CD4-positive, alpha-beta T cell treated with Interleukin-4 for 4 hours (primary cell): ENCODE data around the gene KRT84.

ENCODE experiments used
- DNase-seq: peaks from one replicate; pipeline ENCODE4 v3.0.0-alpha.2; 2020

The KRT84 gene, protein sequence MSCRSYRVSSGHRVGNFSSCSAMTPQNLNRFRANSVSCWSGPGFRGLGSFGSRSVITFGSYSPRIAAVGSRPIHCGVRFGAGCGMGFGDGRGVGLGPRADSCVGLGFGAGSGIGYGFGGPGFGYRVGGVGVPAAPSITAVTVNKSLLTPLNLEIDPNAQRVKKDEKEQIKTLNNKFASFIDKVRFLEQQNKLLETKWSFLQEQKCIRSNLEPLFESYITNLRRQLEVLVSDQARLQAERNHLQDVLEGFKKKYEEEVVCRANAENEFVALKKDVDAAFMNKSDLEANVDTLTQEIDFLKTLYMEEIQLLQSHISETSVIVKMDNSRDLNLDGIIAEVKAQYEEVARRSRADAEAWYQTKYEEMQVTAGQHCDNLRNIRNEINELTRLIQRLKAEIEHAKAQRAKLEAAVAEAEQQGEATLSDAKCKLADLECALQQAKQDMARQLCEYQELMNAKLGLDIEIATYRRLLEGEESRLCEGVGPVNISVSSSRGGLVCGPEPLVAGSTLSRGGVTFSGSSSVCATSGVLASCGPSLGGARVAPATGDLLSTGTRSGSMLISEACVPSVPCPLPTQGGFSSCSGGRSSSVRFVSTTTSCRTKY

DNA sequence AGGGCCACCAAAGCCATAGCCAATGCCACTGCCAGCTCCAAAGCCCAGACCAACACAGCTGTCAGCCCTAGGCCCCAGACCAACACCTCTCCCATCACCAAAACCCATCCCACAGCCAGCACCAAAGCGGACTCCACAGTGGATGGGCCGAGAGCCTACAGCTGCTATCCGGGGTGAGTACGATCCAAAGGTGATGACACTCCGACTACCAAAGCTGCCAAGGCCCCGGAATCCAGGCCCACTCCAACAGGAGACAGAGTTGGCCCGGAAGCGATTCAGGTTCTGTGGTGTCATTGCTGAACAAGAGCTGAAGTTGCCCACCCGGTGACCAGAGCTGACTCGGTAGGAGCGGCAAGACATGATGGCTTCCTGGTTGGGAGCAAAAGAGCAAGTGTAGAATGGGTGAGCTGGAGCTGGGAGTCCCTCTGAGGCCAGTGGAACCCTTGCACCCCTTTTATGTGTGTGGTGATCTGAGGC is at the start of gene KRT84:
KRT84 (minus strand) TSS at position 427 of the 477 bp plus-strand sequence; CDS start at position 360, 67 bp downstream.
- no peak for DNase-seq

DNA sequence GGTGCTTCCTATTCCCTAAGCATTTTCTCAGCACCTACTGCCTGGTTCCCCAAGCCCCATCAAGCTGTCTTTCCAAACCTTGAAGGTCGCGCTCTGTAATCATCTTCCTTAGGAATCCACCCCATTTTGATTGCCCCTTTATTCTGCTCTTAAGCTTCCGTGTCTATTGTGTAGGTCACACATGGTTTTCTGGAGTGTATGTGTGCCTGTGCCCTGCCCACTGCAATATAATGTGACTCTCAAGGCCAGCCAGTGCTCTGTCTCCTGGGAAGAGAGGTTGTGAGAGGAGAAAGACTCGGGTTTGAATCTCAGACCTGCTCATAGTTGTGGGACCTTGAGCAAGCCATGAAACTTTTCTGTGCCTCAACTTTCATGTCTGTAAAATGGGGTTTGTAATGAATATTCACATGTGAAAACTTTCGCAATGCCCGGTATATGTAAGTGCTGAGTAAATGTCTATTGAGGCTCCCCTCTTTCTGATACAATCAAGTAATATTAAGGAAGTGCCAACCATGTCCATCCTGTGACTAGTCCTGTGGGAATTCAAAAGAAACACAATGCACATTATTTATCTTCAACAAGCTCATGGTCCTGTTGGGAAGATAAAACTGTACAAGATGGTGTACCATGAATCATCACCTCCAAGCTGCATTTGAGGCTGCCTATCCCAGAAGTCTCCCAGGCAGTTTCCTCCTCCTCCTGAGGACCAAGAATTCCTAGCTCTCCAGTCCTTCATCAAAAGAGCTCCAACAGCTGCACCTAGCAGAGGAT is 49.5 kb upstream of the KRT84 start:
- DNase-seq = no peak

DNA sequence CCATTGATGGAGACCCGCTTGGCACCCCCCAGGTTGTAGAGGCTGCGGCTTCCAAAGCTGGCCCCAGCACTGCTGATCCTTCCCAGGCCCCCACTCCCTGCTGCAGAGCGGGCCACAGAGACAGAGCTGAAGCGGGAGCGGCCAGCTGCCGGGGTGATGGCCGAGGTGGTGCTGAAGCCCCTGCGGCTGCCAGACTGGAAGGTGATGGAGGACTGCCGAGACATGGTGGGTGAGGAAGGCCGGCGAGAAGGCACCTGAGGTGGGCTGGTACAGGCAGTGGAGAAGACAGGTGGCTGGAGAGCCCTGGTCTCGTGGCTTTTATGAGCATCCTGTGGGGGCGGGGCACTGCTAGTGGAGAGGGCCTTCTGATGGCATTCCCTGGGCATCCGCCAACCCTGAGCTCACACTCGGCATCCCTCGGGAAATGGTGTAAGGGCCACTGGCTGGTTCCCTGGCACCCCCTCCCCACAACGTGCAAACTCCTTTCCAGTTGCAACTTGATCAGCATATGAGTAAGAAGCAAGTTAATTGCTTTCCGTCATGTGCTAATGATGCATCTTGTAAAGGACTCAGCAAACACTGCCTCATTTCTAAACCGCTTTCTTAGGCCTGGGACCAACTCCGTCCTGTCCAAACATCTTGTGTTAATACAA is 48.8 kb upstream of the KRT84 start, which contains the start of gene KRT75:
KRT75 (minus strand) TSS at position 291 of the 653 bp plus-strand sequence; CDS start at position 224, 67 bp downstream.
- DNase-seq = no peak

DNA sequence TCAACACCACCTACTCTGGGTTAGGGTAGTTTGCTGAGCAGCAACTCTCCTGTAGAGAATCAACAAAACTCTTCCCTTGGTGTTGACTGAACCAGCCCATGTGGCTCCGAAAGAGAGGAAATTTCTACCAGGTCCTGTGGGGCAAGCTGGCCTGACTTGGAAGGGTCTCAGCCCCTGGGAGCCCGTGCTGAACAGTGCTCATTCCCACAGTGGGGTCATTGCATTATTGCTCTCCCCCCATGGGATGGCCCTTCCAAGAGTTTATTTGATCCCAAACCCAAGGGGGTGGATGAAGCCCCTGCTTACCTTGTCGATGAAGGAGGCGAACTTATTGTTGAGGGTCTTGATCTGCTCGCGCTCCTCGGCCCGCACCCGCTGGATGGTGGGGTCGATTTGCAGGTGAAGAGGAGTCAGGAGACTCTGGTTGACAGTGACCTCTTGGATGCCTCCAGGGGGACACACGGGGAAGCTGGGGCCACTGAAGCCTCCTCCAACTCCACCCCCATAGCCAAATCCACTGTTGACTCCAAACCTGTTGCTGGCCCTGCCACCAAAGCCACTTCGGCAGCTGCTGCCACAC is 48.1 kb upstream of the KRT84 start:
- DNase-seq = no peak

DNA sequence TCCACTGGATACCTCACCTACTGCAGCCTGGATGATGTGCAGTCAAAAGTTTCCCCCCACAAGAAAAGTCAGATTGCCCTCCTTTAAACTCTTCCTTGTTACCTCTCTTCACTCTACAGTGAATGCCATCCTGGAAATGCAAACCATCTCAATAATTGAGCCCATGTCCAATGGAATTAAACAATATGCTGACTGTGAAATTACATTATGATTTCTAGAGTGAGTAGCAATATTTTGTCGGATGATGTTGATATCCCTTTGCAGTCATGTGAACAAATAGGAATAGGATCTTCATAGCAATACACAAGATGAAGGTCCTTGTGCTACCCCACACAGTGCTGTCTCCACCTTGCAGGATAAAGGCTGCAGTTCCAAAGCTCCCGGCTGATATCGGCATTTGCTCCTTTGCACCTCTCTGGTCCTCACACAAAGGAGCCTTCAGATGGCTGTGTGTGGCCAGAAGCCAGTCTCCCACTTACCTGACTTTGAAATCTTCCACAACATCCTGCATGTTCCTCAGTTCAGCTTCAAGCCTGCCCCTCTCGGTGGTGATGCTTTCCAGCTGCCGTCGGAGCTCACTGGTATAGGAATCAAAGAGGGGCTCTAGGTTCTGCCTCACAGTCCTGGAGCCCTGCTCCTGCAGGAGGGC is 47.2 kb upstream of the KRT84 start:
- no peak for DNase-seq

DNA sequence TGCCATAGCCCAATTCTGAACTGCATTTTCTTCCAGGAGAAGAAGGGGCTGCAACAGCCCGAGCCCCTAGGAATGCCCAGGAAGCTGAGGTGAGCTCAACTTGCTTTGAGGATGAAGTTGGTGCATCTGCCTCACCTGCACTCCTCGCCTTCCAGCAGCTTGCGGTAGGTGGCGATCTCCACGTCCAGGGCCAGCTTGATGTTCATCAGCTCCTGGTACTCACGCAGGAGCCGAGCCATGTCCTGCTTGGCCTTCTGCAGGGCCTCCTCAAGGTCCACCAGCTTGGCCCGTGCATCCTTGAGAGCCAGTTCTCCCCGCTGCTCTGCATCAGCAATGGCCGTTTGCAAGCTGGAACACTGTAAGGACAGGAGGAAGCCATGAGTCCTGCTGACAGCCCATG is 42.7 kb upstream of the KRT84 start:
- no peak for DNase-seq

DNA sequence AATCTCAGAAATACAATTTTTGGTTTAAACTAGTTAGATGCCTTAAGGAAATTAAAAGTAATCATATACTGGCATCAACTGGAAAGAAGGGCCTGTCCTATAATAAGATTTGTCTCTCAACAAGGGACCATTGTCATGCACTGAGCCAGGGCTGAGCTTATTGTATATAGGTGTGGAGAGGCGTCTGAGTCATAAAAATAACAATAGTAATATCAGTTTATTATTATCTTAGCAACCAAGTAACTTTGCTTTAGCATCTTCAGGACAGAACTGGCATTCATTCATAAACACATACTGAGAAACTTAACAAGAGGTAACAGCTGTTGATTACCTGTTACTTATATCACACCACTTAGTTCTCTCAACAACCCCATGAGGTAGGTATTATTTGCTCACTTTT is 41.6 kb upstream of the KRT84 start:
- no peak for DNase-seq

DNA sequence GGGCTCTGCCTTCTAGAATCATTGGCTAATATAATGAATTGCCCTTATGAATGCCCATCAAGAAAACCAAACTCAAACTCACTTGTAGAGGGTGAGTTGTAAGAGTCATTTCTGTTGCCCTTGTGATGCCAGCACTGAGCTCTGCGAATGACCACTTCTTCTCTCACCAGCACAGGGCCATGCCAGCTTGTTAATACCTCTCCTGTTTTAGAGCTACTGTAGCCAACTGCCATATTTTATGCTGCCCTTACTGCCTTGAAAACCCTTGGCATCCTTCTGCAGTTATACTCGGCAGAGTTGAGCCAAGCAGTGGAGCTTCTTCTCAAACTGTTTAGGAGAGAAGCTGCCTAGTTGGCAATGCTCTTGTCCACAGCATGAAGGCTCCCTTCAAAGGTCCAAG is 40.6 kb upstream of the KRT84 start:
- DNase-seq = no peak

DNA sequence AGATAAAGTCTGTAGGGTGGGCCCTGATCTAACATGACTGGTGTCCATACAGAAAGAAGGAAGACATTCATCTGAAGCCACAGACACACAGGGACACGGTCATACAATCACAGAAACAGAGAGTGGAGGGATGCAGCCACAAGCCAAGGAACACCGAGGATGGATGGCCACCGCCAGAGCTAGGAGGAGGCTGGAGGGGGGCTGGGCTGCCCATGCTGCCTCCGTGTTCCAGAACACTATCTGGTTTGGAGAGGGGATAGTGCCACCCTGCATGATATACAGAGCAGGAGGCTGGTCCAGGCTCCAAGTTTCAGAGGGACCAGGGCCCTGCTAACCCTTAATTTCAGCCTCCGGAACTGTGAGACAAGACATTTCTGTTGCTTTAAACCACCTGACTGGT is 40.0 kb upstream of the KRT84 start:
- DNase-seq = no peak

DNA sequence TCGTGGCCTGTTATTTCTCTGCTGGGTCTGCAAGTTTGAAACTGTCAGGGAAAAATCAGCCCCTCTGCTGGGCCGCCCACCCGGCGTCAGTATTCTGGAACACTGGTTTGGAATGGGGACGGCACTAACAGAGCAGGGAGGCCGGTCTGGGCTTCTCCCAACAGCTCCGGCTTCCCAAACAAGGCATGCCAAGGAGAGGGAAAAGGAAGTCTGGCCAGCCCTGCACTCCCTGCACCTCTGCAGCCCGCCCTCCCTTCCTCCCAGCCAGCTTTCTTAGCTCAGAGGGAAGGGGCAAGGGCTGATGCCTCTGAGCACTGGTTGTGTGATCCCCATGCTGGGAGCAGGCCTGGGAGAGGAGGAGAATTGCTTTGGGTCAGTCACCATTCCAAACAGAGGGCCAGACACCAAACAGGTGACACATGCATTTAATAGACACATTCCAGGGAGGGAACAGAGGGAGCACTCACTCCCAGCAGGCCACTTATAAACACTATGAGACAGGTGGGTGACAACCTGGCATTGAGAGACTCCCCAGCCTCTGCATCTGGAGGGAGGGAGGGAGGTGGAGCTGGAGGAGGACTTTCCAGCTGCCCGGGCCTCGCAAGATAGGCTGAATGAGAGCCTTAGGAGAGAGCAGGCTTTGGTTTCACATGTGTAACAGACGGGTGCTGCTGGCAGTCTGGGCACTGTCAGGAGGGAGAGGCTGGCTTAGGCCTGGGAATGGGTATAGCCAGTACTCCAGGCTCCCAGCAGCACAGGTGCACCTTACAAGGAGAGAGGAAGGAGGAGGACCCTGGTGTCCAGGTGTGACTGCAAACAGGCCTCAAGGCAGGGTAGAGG is 38.4 kb upstream of the KRT84 start:
- DNase-seq = no peak

DNA sequence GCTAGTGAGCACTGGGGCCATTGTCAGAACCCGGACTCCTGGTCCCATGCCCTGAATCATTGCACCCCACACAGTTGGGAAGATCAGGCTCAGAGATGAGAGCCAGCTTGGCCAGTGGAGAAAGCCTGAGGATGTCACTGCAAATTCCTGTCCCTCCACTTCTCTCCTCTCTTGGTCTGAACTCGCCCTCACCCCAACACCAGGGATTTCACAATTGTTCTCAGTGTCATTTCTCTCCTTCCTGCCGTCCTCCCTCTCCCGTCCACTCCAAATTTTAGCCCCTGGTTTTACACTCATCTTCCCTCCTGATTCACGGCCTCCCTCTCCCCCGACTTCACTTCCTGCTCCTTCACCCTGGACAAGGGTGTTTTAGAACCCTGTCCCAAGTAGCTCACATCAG is 37.6 kb upstream of the KRT84 start:
- no peak for DNase-seq

DNA sequence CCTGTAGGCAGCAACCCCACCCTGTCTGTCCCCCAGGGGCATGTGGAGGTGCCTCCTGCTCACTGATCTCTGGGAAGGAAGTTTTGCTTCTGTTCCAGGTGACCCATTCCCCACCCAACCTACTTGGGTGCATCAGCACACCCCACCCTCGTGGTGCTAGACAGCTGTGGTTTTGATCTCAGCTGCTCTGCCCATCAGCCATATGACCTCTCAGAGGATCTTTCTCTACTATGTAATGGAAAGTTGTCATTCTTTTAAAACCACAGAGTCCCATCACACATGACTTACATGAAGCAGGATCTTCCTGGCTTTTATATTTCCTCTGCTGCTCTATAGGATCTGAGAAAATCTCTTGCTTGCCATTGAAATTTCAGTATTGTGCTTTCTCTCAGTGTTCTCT is 34.2 kb upstream of the KRT84 start:
- no peak for DNase-seq

DNA sequence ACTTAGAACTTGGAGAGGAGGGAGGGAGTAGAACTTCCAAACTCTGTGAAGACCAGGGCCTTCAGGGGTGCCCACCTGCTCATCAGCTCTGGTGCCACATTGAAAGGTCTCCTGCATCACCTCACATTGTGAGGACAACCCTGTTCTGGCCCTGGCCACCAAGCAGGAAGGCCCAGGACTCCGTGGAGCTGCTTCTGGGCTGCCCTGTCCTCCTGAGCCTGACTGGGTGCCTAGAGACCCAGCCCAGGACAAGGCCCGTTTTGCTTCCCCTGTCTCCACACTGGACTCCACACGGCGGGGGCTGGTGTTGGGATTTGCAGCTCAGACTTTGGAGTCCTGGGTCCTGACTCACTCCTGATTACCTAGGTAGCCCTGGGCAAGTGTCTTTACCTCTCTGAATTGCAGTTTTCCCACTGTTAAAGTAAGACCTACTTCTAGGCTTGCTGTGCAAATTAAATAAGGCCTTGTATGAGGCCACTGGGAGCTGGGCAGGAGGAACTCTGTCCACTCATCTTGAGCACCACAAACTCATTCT is 33.2 kb upstream of the KRT84 start:
- no peak for DNase-seq

DNA sequence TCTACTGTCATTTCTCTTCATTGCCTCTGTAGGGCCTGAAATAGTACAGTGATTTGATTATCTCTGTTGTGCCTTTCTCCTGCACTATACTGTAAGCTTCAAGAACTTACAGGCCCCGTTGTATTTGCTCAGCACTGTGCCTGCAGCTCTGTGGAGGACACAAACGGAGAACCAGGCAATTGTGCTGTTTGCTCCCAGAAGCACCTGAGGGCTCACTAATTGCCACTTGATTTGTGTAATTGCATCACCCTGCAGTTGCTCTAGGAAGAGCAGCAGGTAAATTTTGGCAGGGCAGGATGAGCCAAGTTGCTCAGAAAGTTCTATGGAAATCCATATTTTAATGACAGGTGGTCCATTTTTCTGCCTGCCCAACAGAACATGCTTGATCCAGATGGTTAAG is 32.3 kb upstream of the KRT84 start:
- DNase-seq = no peak

DNA sequence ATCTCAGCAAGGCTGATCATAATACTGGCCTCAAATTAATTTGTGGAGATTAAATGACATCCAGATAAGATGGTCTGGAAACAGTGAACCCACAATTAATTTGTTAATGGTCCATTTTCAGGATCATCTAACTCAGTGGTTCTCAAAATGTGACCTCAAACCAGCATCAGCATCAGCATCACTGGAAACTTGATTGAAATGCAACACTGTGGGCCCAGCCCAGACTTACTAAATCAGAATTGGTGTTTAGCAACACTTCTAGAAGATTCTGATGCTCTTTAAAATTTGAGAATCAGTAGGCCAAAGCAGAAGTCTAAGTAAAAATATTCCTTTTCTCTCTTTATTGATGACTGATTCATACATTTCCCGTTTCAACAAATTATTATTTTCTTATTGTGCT is 31.3 kb upstream of the KRT84 start:
- no peak for DNase-seq

DNA sequence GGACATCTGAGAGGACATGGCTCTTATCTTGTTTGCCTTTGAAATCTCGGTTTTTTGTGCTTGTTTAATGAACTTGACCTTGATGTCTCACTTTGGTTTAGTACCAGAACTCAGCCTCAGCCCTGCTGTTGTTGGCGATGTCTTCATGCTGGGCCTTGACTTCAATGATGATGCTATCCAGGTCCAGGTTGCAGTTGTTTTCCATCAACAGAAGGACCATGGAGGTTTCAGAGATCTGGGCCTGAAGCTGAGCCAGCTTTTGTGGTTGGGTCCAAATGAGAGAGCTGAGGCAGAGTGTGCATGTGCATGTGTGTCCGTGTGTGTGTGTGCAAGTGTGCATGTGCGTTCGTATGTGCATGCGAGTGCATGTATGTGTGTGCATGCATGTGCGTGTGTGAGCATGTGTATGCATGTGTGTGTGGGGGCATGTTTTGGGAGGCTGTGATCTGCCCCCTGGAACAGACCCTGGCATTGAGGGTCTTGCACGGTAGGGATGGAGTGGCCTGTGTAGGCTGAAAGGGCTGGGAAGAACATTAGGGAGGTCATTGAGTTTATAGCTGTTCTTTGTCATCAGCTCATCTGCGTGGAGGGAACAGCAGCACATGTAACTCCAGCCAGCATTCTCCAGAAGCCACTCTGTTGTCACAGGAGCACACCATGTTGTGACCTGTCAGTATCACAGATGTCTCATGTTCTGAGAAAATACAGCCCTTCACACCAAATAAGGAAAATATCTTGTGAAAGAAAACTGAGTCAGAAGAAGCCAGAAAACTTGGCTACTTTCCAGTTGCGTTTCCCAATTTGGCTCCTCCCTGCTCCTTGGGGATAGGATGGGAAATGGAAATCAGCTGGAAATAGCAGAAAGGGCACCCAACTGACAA is 30.7 kb upstream of the KRT84 start:
- DNase-seq = no peak

DNA sequence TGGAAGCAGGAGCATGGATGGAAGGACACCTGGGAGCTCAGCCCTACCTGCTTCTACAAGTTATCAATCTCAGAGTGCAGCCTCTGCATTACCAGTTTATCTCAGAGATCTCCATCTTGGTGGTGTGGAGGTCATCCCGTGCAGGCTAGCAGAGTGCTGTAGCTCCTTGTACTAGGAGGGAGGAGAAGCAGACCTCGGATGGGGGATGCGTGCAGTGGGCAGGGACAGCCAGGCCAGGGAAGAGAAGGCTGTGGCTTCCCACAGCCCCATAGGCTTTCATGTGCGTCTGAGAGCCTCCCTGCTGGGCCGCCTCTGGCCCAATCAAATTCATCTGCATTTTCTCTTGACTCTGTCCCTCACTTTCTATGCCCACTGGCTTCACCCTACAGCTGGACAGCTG is 29.5 kb upstream of the KRT84 start:
- no peak for DNase-seq

DNA sequence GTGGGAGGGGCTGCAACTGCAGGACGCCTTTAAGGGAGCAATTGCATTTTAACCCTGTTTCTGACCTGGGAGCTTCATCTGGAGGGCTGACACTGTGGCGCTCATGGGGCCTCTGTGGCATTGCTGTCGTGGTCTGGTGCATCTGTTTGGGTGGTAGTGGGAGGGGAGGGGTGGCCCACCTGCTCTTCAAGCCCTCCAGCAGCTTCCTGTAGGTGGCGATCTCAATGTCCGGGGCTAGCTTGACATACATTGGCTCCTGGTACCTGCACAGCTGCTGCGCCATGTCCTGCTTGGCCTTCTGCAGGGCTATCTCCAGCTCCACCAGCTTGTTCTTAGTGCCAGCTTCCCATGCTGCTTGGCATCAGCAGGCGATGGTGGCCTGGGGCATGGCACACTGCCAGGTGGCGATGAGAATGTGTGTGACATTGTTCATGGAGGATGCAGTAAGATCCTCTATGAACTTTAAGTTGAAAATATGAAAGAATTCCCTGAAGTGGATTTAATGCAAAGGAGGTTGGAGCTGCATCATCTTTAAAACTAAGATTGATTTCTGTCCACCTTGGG is 28.4 kb upstream of the KRT84 start:
- DNase-seq = no peak

DNA sequence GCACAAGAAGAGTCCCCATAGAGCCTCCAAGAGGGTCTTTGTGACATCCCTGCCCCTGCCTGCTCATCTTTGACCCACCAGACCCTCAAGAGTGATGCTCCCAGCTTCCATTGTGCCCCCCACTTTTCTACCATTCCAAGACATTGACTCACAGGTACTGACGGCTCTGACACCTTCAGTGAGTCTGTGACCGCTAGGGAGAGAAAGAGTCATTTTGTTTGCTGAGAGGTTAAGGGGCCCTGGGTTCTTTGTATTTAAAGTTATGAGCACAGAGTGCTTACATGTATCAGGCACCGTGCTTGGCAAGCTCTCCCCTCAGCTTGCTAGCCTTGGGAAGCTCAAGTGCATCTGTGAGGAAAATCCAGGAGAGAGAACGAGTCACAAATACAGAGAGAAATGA is 27.8 kb upstream of the KRT84 start:
- DNase-seq = no peak

DNA sequence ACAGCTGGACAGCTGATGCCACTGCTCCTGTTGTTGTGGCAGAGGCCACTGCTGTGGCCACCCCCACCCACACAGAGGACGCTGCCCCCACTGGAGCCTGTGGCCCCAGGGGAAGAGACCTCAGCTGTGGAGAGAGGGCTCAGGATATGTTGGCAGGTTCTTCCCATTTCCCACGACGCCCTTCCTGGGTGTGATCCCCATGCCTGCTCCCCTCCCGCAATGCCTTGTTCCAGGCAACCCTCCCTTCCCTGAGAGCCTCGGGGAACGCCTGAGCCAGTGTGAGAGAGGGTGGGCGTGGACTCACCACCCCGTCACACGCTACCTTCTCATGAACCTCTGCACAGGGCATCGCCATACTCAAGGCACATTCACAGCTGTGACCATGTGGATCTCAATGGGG is 26.4 kb upstream of the KRT84 start:
- DNase-seq = no peak
